IMR-90 (cell line): ENCODE data around the gene EMILIN2. TPM values are rescaled to one million over a fixed set of nuclear protein-coding genes. Genes with fewer than 3 reads are reported as not detected.

Source experiments
- ATAC-seq: fragments of 200-7000 bp; cut with Tn5 transposase; 2 replicates; pipeline ENCODE4 v1.9.1; 2020; ENCODE audit warnings: low read depth, mild to moderate bottlenecking, moderate library complexity
- BruUV-seq: library from RNA; stranded (reverse); fragments of 400-500 nt; replicated peaks from 2 replicates; lab custom pipeline; 2021; lab: Mats Ljungman, UMichigan
- CTCF ChIA-PET: fragments of 300-600 bp; formaldehyde crosslinking; extraction: SDS; loops from one replicate; lab custom pipeline; 2021; ENCODE audit warnings: antibody characterized with exemption; lab: Yijun Ruan, JAX
- POLR2A ChIA-PET: fragments of 300-600 bp; sonication (Branson Sonifier 250); formaldehyde crosslinking; loops from one replicate; lab custom pipeline; 2022; ENCODE audit warnings: antibody characterized with exemption; ENCODE audit not compliant: unreplicated experiment; lab: Charles Lee
- DNase-seq: peaks from one replicate; pipeline ENCODE4 v3.0.0; 2013
- H2AFZ ChIP-seq: replicated peaks from 2 replicates; pipeline ENCODE3; 2013; ENCODE audit warnings: low read length, mild to moderate bottlenecking; ENCODE audit not compliant: poor library complexity
- H2AK5ac ChIP-seq: 2 replicates; pipeline ENCODE4 v1.6.1; 2013; ENCODE audit warnings: low read depth, low read length, inconsistent platforms
- H2AK9ac ChIP-seq: replicated peaks from 2 replicates; pipeline ENCODE3; 2013; ENCODE audit warnings: mild to moderate bottlenecking, low read depth, low read length, moderate library complexity; ENCODE audit not compliant: poor library complexity
- H2BK120ac ChIP-seq: 2 replicates; pipeline ENCODE4 v1.6.1; 2013; ENCODE audit warnings: low read depth, low read length, inconsistent platforms
- H2BK15ac ChIP-seq: 3 replicates; pipeline ENCODE4 v1.6.1; 2013; ENCODE audit warnings: low read depth, low read length, inconsistent platforms
- H2BK20ac ChIP-seq: 2 replicates; pipeline ENCODE4 v1.6.1; 2013; ENCODE audit warnings: low read depth, mild to moderate bottlenecking, inconsistent platforms, low read length, moderate library complexity
- H2BK5ac ChIP-seq: 2 replicates; pipeline ENCODE4 v1.6.1; 2013; ENCODE audit warnings: mild to moderate bottlenecking, low read depth, low read length, inconsistent platforms; ENCODE audit not compliant: poor library complexity, severe bottlenecking
- H3K14ac ChIP-seq: replicated peaks from 2 replicates; pipeline ENCODE4 v1.6.1; 2013; ENCODE audit warnings: low read depth, low read length, inconsistent platforms
- H3K18ac ChIP-seq: 2 replicates; pipeline ENCODE4 v1.6.1; 2013; ENCODE audit warnings: low read depth, low read length, control low read depth
- H3K23ac ChIP-seq: 2 replicates; pipeline ENCODE4 v1.6.1; 2013; ENCODE audit warnings: low read depth, low read length, inconsistent platforms
- H3K27ac ChIP-seq: 2 replicates; pipeline ENCODE4 v1.5.1; 2013; ENCODE audit warnings: mild to moderate bottlenecking, control low read depth, low read length; ENCODE audit not compliant: insufficient read depth
- H3K27me3 ChIP-seq: 2 replicates; pipeline ENCODE4 v1.6.1; 2013; ENCODE audit warnings: low read length; ENCODE audit not compliant: control insufficient read depth, insufficient read depth
- H3K36me3 ChIP-seq: 2 replicates; pipeline ENCODE4 v1.6.1; 2013; ENCODE audit warnings: low read length, mixed read lengths; ENCODE audit not compliant: control insufficient read depth, insufficient read depth
- H3K4ac ChIP-seq: 2 replicates; pipeline ENCODE4 v1.6.1; 2013; ENCODE audit warnings: low read depth, low read length, inconsistent platforms
- H3K4me1 ChIP-seq: 2 replicates; pipeline ENCODE4 v1.6.1; 2013; ENCODE audit warnings: low read length, mixed read lengths; ENCODE audit not compliant: control insufficient read depth, insufficient read depth
- H3K4me2 ChIP-seq: 2 replicates; pipeline ENCODE4 v1.6.1; 2013; ENCODE audit warnings: low read depth, mild to moderate bottlenecking, control low read depth, low read length, moderate library complexity
- H3K4me3 ChIP-seq: 2 replicates; pipeline ENCODE4 v1.5.1; 2013; ENCODE audit warnings: low read depth, mild to moderate bottlenecking, control low read depth, low read length, moderate library complexity; ENCODE audit not compliant: insufficient read depth
- H3K56ac ChIP-seq: 2 replicates; pipeline ENCODE4 v1.6.1; 2013; ENCODE audit warnings: low read length, inconsistent platforms; ENCODE audit not compliant: insufficient read depth; ENCODE audit errors: extremely low read depth
- H3K79me1 ChIP-seq, 2 experiments: 2 replicates each; pipeline ENCODE4 v1.6.1; 2013; ENCODE audit warnings: low read length in 2 of 2, inconsistent platforms in 1 of 2, low read depth in 1 of 2
- H3K9ac ChIP-seq: 2 replicates; pipeline ENCODE4 v1.6.1; 2013; ENCODE audit warnings: low read depth, low read length, control low read depth
- H3K9me1 ChIP-seq: 2 replicates; pipeline ENCODE4 v1.6.1; 2013; ENCODE audit warnings: low read length, inconsistent platforms; ENCODE audit not compliant: insufficient read depth
- H3K9me3 ChIP-seq: 2 replicates; pipeline ENCODE4 v1.6.1; 2013; ENCODE audit warnings: low read length; ENCODE audit not compliant: control insufficient read depth, insufficient read depth
- H4K20me1 ChIP-seq: 2 replicates; pipeline ENCODE4 v1.6.1; 2013; ENCODE audit warnings: low read length, inconsistent platforms; ENCODE audit not compliant: insufficient read depth
- H4K5ac ChIP-seq: 2 replicates; pipeline ENCODE4 v1.6.1; 2013; ENCODE audit warnings: mild to moderate bottlenecking, low read depth, low read length, control low read depth
- H4K8ac ChIP-seq, 2 experiments: 2 replicates each; pipeline ENCODE4 v1.6.1; 2013; ENCODE audit warnings: low read depth in 2 of 2, low read length in 2 of 2, control low read depth in 1 of 2, inconsistent platforms in 1 of 2
- H4K91ac ChIP-seq: 2 replicates; pipeline ENCODE4 v1.6.1; 2013; ENCODE audit warnings: low read depth, low read length, inconsistent platforms; ENCODE audit not compliant: insufficient read depth
- BHLHE40 ChIP-seq: fragments of 150-350 bp; IDR thresholded peaks from 2 replicates; pipeline ENCODE4 v1.6.1; 2016; ENCODE audit warnings: mild to moderate bottlenecking, low read depth, low read length
- CEBPB ChIP-seq: IDR thresholded peaks from 2 replicates; pipeline ENCODE4 v1.6.1; 2012; ENCODE audit warnings: low read depth, low read length, improper control_type of control experiment
- CHD1 ChIP-seq: IDR thresholded peaks from 2 replicates; pipeline ENCODE4 v1.6.1; 2012; ENCODE audit warnings: low read depth, low read length, improper control_type of control experiment
- FOS ChIP-seq: fragments of 150-350 bp; IDR thresholded peaks from 2 replicates; pipeline ENCODE4 v1.6.1; 2016; ENCODE audit warnings: low read depth, low read length
- MAFK ChIP-seq: IDR thresholded peaks from 2 replicates; pipeline ENCODE4 v1.6.1; 2012; ENCODE audit warnings: low read depth, low read length, improper control_type of control experiment
- MAZ ChIP-seq: IDR thresholded peaks from 2 replicates; pipeline ENCODE4 v1.6.1; 2012; ENCODE audit warnings: low read depth, mild to moderate bottlenecking, low read length, improper control_type of control experiment, moderate library complexity, borderline replicate concordance
- MXI1 ChIP-seq: IDR thresholded peaks from 2 replicates; pipeline ENCODE4 v1.6.1; 2012; ENCODE audit warnings: low read depth, mild to moderate bottlenecking, low read length, moderate library complexity, borderline replicate concordance
- NFE2L2 ChIP-seq: fragments of 150-350 bp; IDR thresholded peaks from 2 replicates; pipeline ENCODE4 v1.6.1; 2016; ENCODE audit warnings: low read depth, mild to moderate bottlenecking, low read length
- POLR2A ChIP-seq: IDR thresholded peaks from 2 replicates; pipeline ENCODE4 v1.6.1; 2012; ENCODE audit warnings: mild to moderate bottlenecking, low read depth, low read length
- RAD21 ChIP-seq: IDR thresholded peaks from 2 replicates; pipeline ENCODE4 v1.6.1; 2012; ENCODE audit warnings: low read length, improper control_type of control experiment
- RCOR1 ChIP-seq: IDR thresholded peaks from 2 replicates; pipeline ENCODE4 v1.6.1; 2012; ENCODE audit warnings: mild to moderate bottlenecking, low read length, improper control_type of control experiment; ENCODE audit not compliant: insufficient replicate concordance
- RFX5 ChIP-seq: IDR thresholded peaks from 2 replicates; pipeline ENCODE4 v1.8.0; 2012; ENCODE audit warnings: low read depth, mild to moderate bottlenecking, low read length, moderate library complexity
- SMC3 ChIP-seq: fragments of 150-350 bp; IDR thresholded peaks from 2 replicates; pipeline ENCODE4 v1.6.1; 2016; ENCODE audit warnings: low read depth, mild to moderate bottlenecking, antibody characterized with exemption, low read length, moderate library complexity
- WGBS, 2 experiments: methylation state at CpG; one replicate each; pipeline versions ENCODE4 v1.1.5 to v1.1.7; 2013; ENCODE audit warnings: missing lambda C conversion rate in 2 of 2; ENCODE audit not compliant: insufficient read length in 1 of 2; ENCODE audit errors: extremely low coverage in 2 of 2; 5-methylcytosine and 5-hydroxymethylcytosine counted together
- dilution Hi-C: fragments of 300-500 bp; cut with HindIII; formaldehyde crosslinking; loops from one replicate; pipeline ENCODE4 v1.14.3; 2018; ENCODE audit warnings: low sequenced_read_pairs; ENCODE audit not compliant: unreplicated experiment
- in situ Hi-C: fragments of 300-500 bp; cut with MboI; formaldehyde crosslinking; loops from 3 replicates; pipeline ENCODE4 v1.14.3; 2019; ENCODE audit warnings: low sequenced_read_pairs, inconsistent platforms, mixed read lengths
- intact Hi-C: fragments of 100-400 bp; cut with micrococcal nuclease; formaldehyde crosslinking; loops from 2 replicates; pipeline ENCODE4 v1.10.0; 2022
- polyA plus RNA-seq, 3 experiments: library from polyadenylated mRNA; depleted of rRNA; stranded (reverse); fragments of >200 nt; gene quantifications; 2 replicates each; pipeline ENCODE4 v1.2.3, GENCODE V29; 2012; ENCODE audit warnings: low replicate concordance in 1 of 3
- total RNA-seq: library from RNA; depleted of rRNA; stranded (reverse); fragments of >200 nt; gene quantifications from 2 replicates; pipeline ENCODE4 v1.2.3, GENCODE V29; 2012
- TF ChIP-seq, protein P1 (sequence below): fragments of 150-350 bp; IDR thresholded peaks from 2 replicates; pipeline ENCODE4 v1.6.1; 2017; ENCODE audit warnings: mild to moderate bottlenecking, antibody characterized with exemption, low read length, low read depth
- TF ChIP-seq, protein P2 (sequence below): fragments of 150-350 bp; IDR thresholded peaks from 2 replicates; pipeline ENCODE4 v1.6.1; 2016; ENCODE audit warnings: low read depth, mild to moderate bottlenecking, low read length, moderate library complexity, borderline replicate concordance

Gene EMILIN2
- total and polyA plus RNA-seq, 2 of the 4 experiments (the other 2 are of a cell fraction), result under 0.01 to 0.14 TPM

DNA sequence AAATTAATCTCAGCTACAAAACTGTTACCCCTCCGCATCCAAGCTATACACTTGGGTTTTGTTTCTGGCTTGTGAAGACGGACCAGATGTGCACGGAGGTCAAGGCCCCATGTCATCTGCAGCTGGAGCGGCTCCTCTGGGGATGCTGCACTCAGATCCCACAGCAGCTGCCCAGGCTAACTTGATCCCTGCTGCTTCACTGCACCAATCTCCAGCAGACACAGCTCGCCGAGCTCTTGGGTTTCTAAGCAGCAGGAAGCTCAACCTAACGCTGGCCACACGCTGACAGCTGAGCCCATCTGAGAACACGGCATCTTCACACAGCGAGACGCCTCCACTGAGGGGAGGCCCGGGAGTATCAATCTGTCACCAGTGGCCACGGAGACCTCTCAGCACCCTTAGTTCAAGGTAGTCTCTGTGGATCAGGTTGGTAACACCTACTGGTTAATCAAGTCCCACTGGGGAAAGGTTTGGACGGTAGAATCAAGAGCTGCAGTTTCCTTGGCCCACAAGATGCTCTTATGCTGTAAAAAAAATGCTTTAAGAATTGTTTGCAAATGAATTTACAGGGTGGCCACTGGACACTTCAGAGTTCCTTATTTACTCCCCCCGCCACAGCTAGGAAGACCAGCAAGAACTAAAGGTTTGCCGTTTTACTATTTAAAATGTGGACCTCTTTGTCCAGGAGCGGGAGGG is 67.5 kb downstream of the EMILIN2 start:
- CTCF ChIA-PET, result interaction anchor here (0.7 kb wide), 1 partner anchor 17 kb away, joined by 4 read pairs; no protein-coding TSS in a partner anchor
- TF ChIP-seq MAZ (no peak), CEBPB (no peak), POLR2A (no peak), SMC3 (no peak), CHD1 (no peak), MXI1 (no peak), RCOR1 (no peak), FOS (no peak), BHLHE40 (no peak), NFE2L2 (no peak), RAD21 (no peak), MAFK (no peak), RFX5 (no peak)
- TF ChIP-seq, protein P1, sequence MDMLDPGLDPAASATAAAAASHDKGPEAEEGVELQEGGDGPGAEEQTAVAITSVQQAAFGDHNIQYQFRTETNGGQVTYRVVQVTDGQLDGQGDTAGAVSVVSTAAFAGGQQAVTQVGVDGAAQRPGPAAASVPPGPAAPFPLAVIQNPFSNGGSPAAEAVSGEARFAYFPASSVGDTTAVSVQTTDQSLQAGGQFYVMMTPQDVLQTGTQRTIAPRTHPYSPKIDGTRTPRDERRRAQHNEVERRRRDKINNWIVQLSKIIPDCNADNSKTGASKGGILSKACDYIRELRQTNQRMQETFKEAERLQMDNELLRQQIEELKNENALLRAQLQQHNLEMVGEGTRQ, result no peak
- TF ChIP-seq, protein P2, sequence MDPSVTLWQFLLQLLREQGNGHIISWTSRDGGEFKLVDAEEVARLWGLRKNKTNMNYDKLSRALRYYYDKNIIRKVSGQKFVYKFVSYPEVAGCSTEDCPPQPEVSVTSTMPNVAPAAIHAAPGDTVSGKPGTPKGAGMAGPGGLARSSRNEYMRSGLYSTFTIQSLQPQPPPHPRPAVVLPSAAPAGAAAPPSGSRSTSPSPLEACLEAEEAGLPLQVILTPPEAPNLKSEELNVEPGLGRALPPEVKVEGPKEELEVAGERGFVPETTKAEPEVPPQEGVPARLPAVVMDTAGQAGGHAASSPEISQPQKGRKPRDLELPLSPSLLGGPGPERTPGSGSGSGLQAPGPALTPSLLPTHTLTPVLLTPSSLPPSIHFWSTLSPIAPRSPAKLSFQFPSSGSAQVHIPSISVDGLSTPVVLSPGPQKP, result no peak

More for the DNA sequence above, 67.5 kb downstream of the EMILIN2 start:
- H3K27ac ChIP-seq, result no peak overlapping the region
- H2AFZ ChIP-seq, result no peak overlapping the region
- H3K4me1 ChIP-seq, result no peaks in the 10 kb centered on the region
- H3K23ac ChIP-seq, result no peak overlapping the region
- H2BK20ac ChIP-seq, result no peak overlapping the region
- H2BK5ac ChIP-seq, result no peak overlapping the region
- H3K4me3 ChIP-seq, result no peak overlapping the region
- no peak overlapping the region for H2AK5ac ChIP-seq
- ATAC-seq (no peak), DNase-seq (no peak)
- in situ Hi-C loops, result no loop called here
- H3K18ac ChIP-seq, result no peak overlapping the region
- no peak overlapping the region for H2BK15ac ChIP-seq
- BruUV-seq, result no TSS peak
- no peak overlapping the region for H3K4me2 ChIP-seq
- no peaks in the 10 kb centered on the region for H3K9me3 ChIP-seq
- no peaks in the 10 kb centered on the region; the same call in 1 of the 2 replicates for H3K27me3 ChIP-seq
- no peak overlapping the region for H2BK120ac ChIP-seq
- peaks cover 11% of the 10 kb centered on the region for H3K9me1 ChIP-seq
- no peak overlapping the region for H3K9ac ChIP-seq
- peaks cover 0 to 3% of the 10 kb centered on the region in 2 experiments; a peak in 1 of 4 replicates for H3K79me1 ChIP-seq
- H3K14ac ChIP-seq, result no peak overlapping the region
- H4K20me1 ChIP-seq, result no peaks in the 10 kb centered on the region; the same call in none of the 2 replicates
- intact Hi-C loops, result no loop called here
- WGBS, 2 experiments, result 81% methylated on average over 6 of the region's 17 CpGs; no CpG with 5 or more reads in 1 of the 2 experiments
- no peak overlapping the region for H2AK9ac ChIP-seq
- H3K56ac ChIP-seq, result no peak overlapping the region
- no peak overlapping the region for H3K4ac ChIP-seq
- H3K36me3 ChIP-seq, result peaks cover 36% of the 10 kb centered on the region
- H4K5ac ChIP-seq, result no peak overlapping the region
- dilution Hi-C loops, result no loop called here
- POLR2A ChIA-PET, result no interaction called here
- no peak overlapping the region for H4K8ac ChIP-seq
- no peak overlapping the region for H4K91ac ChIP-seq
